GM12878 (cell line): ENCODE data around the gene FANCC. TPM values are rescaled to one million over a fixed set of nuclear protein-coding genes. Genes with fewer than 3 reads are reported as not detected.

Source experiments
- ATAC-seq: fragments of 200-7000 bp; cut with Tn5 transposase; 3 replicates; pipeline ENCODE4 v1.9.1; 2020; ENCODE audit warnings: mild to moderate bottlenecking, moderate library complexity
- BruUV-seq: library from RNA; stranded (reverse); fragments of 400-500 nt; replicated peaks from 2 replicates; lab custom pipeline; 2021; lab: Mats Ljungman, UMichigan
- CTCF ChIA-PET: fragments of 300-600 bp; sonication (Branson Sonifier 250); formaldehyde crosslinking; extraction: SDS; loops from one replicate; lab custom pipeline; 2021; ENCODE audit warnings: inconsistent platforms; lab: Yijun Ruan, JAX
- POLR2A ChIA-PET: fragments of 350-600 bp; formaldehyde crosslinking; extraction: SDS; loops from one replicate; lab custom pipeline; 2021; ENCODE audit warnings: inconsistent platforms; lab: Charles Lee
- RAD21 ChIA-PET: fragments of 300-600 bp; sonication (Branson Sonifier 250); formaldehyde crosslinking; loops from one replicate; lab custom pipeline; 2023; ENCODE audit warnings: antibody characterized with exemption; ENCODE audit not compliant: unreplicated experiment; lab: Charles Lee
- SMC1A ChIA-PET: fragments of 300-600 bp; sonication (Branson Sonifier 250); formaldehyde crosslinking; loops from one replicate; lab custom pipeline; 2023; ENCODE audit not compliant: unreplicated experiment, uncharacterized antibody; lab: Charles Lee
- DNase-seq: peaks from one replicate; pipeline ENCODE4 v3.0.0-alpha.2; 2011; ENCODE audit warnings: low read depth, low spot score
- FAIRE-seq: peaks from 3 replicates; lab custom pipeline; 2011; peaks lifted over from hg19 to GRCh38; lab: Jason Lieb, UNC
- H2AFZ ChIP-seq: 2 replicates; pipeline ENCODE4 v1.6.0; 2011; ENCODE audit warnings: low read depth, low read length, control low read depth; ENCODE audit not compliant: control insufficient read depth
- H3K27ac ChIP-seq: 2 replicates; pipeline ENCODE4 v1.5.1; 2011; ENCODE audit warnings: control low read depth; ENCODE audit not compliant: control insufficient read depth, insufficient read depth
- H3K27me3 ChIP-seq, 2 experiments: replicated peaks in 1 of 2; 2 replicates each; pipeline versions ENCODE4 v1.6.0 to v1.6.1; 2011; ENCODE audit warnings: low read length in 1 of 2; ENCODE audit not compliant: control insufficient read depth in 2 of 2, insufficient read depth in 2 of 2
- H3K36me3 ChIP-seq, 2 experiments: 2 replicates each; pipeline ENCODE4 v1.5.1; 2011; ENCODE audit warnings: low read length in 1 of 2; ENCODE audit not compliant: control insufficient read depth in 2 of 2, insufficient read depth in 2 of 2
- H3K4me1 ChIP-seq: 2 replicates; pipeline ENCODE4 v1.6.1; 2011; ENCODE audit warnings: mild to moderate bottlenecking, low read length, moderate library complexity, mixed read lengths; ENCODE audit not compliant: control insufficient read depth, insufficient read depth
- H3K4me2 ChIP-seq: 2 replicates; pipeline ENCODE4 v1.6.0; 2011; ENCODE audit warnings: control low read depth; ENCODE audit not compliant: control insufficient read depth, insufficient read depth
- H3K4me3 ChIP-seq: fragments of 200-600 bp; sonication (generic); 2 replicates; pipeline ENCODE4 v1.5.1; 2016
- H3K79me2 ChIP-seq: 2 replicates; pipeline ENCODE4 v1.6.0; 2011; ENCODE audit warnings: low read length; ENCODE audit not compliant: control insufficient read depth, insufficient read depth
- H3K9ac ChIP-seq: 2 replicates; pipeline ENCODE4 v1.8.0; 2011; ENCODE audit warnings: low read length, control low read depth, mixed read lengths; ENCODE audit not compliant: control insufficient read depth, insufficient read depth
- H3K9me3 ChIP-seq: replicated peaks from 3 replicates; pipeline ENCODE4 v1.5.1; 2011; ENCODE audit warnings: mild to moderate bottlenecking, low read length; ENCODE audit not compliant: control insufficient read depth, insufficient read depth
- H4K20me1 ChIP-seq: 2 replicates; pipeline ENCODE4 v1.6.0; 2011; ENCODE audit not compliant: control insufficient read depth, insufficient read depth
- CEBPB ChIP-seq, 2 experiments: fragments of 150-350 bp in 1 of 2; IDR thresholded peaks; 2 replicates each; pipeline ENCODE4 v1.6.1; 2012 to 2014; ENCODE audit warnings: low read depth in 2 of 2, low read length in 2 of 2, borderline replicate concordance in 1 of 2, inconsistent platforms in 1 of 2
- CREB1 ChIP-seq: IDR thresholded peaks from 2 replicates; pipeline ENCODE4 v1.6.1; 2012; ENCODE audit warnings: low read depth, mild to moderate bottlenecking, inconsistent platforms
- FOXM1 ChIP-seq: IDR thresholded peaks from 2 replicates; pipeline ENCODE4 v1.6.1; 2012; ENCODE audit warnings: low read depth, mild to moderate bottlenecking, inconsistent platforms, low read length, moderate library complexity
- LARP7 ChIP-seq: fragments of 450-650 bp; IDR thresholded peaks from 2 replicates; pipeline ENCODE4 v1.6.1; 2017; ENCODE audit warnings: mild to moderate bottlenecking
- POLR2AphosphoS5 ChIP-seq: IDR thresholded peaks from 2 replicates; pipeline ENCODE4 v1.6.1; 2011; ENCODE audit warnings: mild to moderate bottlenecking, low read length, inconsistent platforms
- TARDBP ChIP-seq: IDR thresholded peaks from 2 replicates; pipeline ENCODE4 v1.6.1; 2016; ENCODE audit warnings: borderline replicate concordance
- TCF3 ChIP-seq: IDR thresholded peaks from 2 replicates; pipeline ENCODE4 v1.6.1; 2012; ENCODE audit warnings: low read depth, mild to moderate bottlenecking, low read length, borderline replicate concordance; ENCODE audit not compliant: insufficient read depth
- WGBS: methylation state at CpG from one replicate; pipeline ENCODE4 v1.1.6; 2016; ENCODE audit warnings: low lambda C conversion rate; ENCODE audit not compliant: insufficient replicate concordance, insufficient coverage; ENCODE audit errors: missing lambda C conversion rate; 5-methylcytosine and 5-hydroxymethylcytosine counted together
- in situ Hi-C: fragments of 300-500 bp; cut with MboI; formaldehyde crosslinking; loops from 9 replicates; pipeline ENCODE4 v1.14.3; 2018; ENCODE audit warnings: mixed read lengths
- intact Hi-C: fragments of 100-400 bp; cut with micrococcal nuclease; formaldehyde crosslinking; loops from one replicate; pipeline ENCODE4 v1.14.2; 2022; ENCODE audit not compliant: unreplicated experiment
- polyA plus RNA-seq, 11 experiments: library from polyadenylated mRNA; depleted of rRNA in 4 of 11; unstranded in 6 of 11; stranded (reverse) in 5 of 11; fragments of >200 nt; fragmentation: Nextera tagmentation in 4 of 11; fragmentation: Illumina TruSeq in 1 of 11; extraction: Ambion mirVana in 4 of 11; extraction: Trizol in 1 of 11; gene quantifications; 1 replicate in 1 of 11; 2 replicates in 10 of 11; pipeline versions ENCODE4 v1.2.1 to v1.2.3, GENCODE V29; 2011 to 2016; ENCODE audit warnings: inconsistent platforms in 2 of 11, missing spikeins in 2 of 11, low read depth in 1 of 11
- total RNA-seq, 4 experiments: library from RNA; depleted of rRNA in 3 of 4; stranded (reverse); fragments of >200 nt in 3 of 4; fragmentation: Illumina TruSeq in 1 of 4; extraction: Trizol in 1 of 4; gene quantifications; 2 replicates each; pipeline versions ENCODE4 v1.2.1 to v1.2.3, GENCODE V29; 2013 to 2021
- TF ChIP-seq, protein P1 (sequence below): IDR thresholded peaks from 2 replicates; pipeline ENCODE4 v1.6.1; 2011; ENCODE audit warnings: borderline replicate concordance, low read depth, mild to moderate bottlenecking, moderate library complexity, low read length; ENCODE audit not compliant: insufficient read depth, poor library complexity, severe bottlenecking
- TF ChIP-seq, protein P2 (sequence below): fragments of 450-650 bp; IDR thresholded peaks from 2 replicates; pipeline ENCODE4 v1.6.1; 2017; ENCODE audit warnings: low read depth, mild to moderate bottlenecking, moderate library complexity
- TF ChIP-seq, protein P3 (sequence below): fragments of 450-650 bp; conservative IDR thresholded peaks from 2 replicates; pipeline ENCODE4 v1.6.1; 2017; ENCODE audit warnings: mild to moderate bottlenecking, moderate library complexity

The FANCC gene
- total and polyA plus RNA-seq, 10 of the 15 experiments (the other 5 are each of a cell fraction or from before 2014, with no cell fraction given), result 1.2 to 16.8 (median 10.5) TPM

DNA sequence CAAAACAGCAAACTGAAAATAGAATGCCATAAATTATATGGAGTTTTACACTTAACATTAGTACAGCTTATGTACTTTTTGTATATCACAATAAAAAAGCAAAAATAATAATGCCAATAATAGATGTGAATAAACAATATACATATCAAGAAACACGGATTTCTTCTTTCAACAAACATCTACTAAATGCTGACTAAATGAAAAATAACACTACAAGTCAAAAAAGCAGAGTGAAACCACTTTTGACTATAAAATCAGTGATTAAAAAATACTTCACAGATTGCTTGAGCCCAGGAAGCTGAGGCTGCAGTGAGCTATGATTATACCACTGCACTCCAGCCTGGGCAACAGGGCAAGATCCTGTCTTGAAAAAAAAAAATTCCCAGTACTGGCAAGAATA is 32.2 kb downstream of the FANCC start:
- no peaks in the 10 kb centered on the region for H3K4me1 ChIP-seq
- SMC1A ChIA-PET, result no interaction called here
- RAD21 ChIA-PET, result no interaction called here
- H3K36me3 ChIP-seq, result no peaks in the 10 kb centered on the region; a peak in 1 of 4 replicates
- no TSS peak for BruUV-seq
- H3K79me2 ChIP-seq, result no peaks in the 10 kb centered on the region
- no peak overlapping the region for H3K9ac ChIP-seq
- H2AFZ ChIP-seq, result no peak overlapping the region
- no peak for TF ChIP-seq CREB1
- no peak for TF ChIP-seq POLR2AphosphoS5
- TF ChIP-seq FOXM1, result no peak
- TF ChIP-seq, protein P1, sequence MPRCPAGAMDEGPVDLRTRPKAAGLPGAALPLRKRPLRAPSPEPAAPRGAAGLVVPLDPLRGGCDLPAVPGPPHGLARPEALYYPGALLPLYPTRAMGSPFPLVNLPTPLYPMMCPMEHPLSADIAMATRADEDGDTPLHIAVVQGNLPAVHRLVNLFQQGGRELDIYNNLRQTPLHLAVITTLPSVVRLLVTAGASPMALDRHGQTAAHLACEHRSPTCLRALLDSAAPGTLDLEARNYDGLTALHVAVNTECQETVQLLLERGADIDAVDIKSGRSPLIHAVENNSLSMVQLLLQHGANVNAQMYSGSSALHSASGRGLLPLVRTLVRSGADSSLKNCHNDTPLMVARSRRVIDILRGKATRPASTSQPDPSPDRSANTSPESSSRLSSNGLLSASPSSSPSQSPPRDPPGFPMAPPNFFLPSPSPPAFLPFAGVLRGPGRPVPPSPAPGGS, result no peak
- no peak for TF ChIP-seq CEBPB (IDR thresholded peaks at IDR 0.05; ENCODE audit: borderline replicate concordance in 1 of 2, low read depth in 2 of 2, low read length in 2 of 2)
- TF ChIP-seq TCF3, result no peak
- TF ChIP-seq LARP7, result no peak
- no peak for TF ChIP-seq TARDBP
- TF ChIP-seq, protein P2, sequence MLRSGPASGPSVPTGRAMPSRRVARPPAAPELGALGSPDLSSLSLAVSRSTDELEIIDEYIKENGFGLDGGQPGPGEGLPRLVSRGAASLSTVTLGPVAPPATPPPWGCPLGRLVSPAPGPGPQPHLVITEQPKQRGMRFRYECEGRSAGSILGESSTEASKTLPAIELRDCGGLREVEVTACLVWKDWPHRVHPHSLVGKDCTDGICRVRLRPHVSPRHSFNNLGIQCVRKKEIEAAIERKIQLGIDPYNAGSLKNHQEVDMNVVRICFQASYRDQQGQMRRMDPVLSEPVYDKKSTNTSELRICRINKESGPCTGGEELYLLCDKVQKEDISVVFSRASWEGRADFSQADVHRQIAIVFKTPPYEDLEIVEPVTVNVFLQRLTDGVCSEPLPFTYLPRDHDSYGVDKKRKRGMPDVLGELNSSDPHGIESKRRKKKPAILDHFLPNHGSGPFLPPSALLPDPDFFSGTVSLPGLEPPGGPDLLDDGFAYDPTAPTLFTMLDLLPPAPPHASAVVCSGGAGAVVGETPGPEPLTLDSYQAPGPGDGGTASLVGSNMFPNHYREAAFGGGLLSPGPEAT, result no peak
- TF ChIP-seq, protein P3, sequence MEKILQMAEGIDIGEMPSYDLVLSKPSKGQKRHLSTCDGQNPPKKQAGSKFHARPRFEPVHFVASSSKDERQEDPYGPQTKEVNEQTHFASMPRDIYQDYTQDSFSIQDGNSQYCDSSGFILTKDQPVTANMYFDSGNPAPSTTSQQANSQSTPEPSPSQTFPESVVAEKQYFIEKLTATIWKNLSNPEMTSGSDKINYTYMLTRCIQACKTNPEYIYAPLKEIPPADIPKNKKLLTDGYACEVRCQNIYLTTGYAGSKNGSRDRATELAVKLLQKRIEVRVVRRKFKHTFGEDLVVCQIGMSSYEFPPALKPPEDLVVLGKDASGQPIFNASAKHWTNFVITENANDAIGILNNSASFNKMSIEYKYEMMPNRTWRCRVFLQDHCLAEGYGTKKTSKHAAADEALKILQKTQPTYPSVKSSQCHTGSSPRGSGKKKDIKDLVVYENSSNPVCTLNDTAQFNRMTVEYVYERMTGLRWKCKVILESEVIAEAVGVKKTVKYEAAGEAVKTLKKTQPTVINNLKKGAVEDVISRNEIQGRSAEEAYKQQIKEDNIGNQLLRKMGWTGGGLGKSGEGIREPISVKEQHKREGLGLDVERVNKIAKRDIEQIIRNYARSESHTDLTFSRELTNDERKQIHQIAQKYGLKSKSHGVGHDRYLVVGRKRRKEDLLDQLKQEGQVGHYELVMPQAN, result no peak
- no peaks in the 10 kb centered on the region for H4K20me1 ChIP-seq
- peaks cover 3% of the 10 kb centered on the region; the same call in 2 of the 3 replicates for H3K9me3 ChIP-seq
- DNase-seq (no peak), FAIRE-seq (no peak), ATAC-seq (no peak)
- CTCF ChIA-PET, result no interaction called here
- POLR2A ChIA-PET, result no interaction called here
- intact Hi-C loops, result no loop called here
- H3K27me3 ChIP-seq, result no peaks in the 10 kb centered on the region
- H3K4me2 ChIP-seq, result no peak overlapping the region
- H3K4me3 ChIP-seq, result no peak overlapping the region
- 25% methylated on average over 1 of the region's 1 CpG for WGBS
- in situ Hi-C loops, result no loop called here
- no peak overlapping the region for H3K27ac ChIP-seq
